ENCODE results near the gene OGT.
A peak's percentile ranks its signal among the peaks of the same experiment; 100 is the strongest.
"Not testable (repeated sequence)": the region's sequence is repeated elsewhere in the genome, so short reads cannot be mapped to it uniquely, and the experiment has no call there.

OGT gene

GRCh38 chrX:71546879-71547278, 14.0 kb downstream of the OGT start:
- DNase-seq (no peak), ATAC-seq (replicated peaks) (no peak)
- Mint-ChIP-seq H3K9me3 (no peaks in the 10 kb centered on the region), H3K27me3 (no peaks in the 10 kb centered on the region), H3K36me3 (peaks cover 10 to 19% of the 10 kb centered on the region in 2 donors), H3K4me3 (no peak overlapping the region), H3K27ac (no peak overlapping the region), H3K4me1 (peaks cover 8 to 21% of the 10 kb centered on the region in 2 donors)

- peaks cover 10 to 19% of the 10 kb centered on the region in 2 donors for H3K36me3 Mint-ChIP-seq
- H3K27ac Mint-ChIP-seq = no peak overlapping the region
- peaks cover 8 to 17% of the 10 kb centered on the region in 2 donors for H3K4me1 Mint-ChIP-seq
These were observed 14.4 kb downstream of the OGT start for GRCh38 chrX:71547339-71547738.

GRCh38 chrX:71549986-71550385, 17.1 kb downstream of the OGT start:
- Mint-ChIP-seq H3K4me1 (peaks cover 1 to 9% of the 10 kb centered on the region in 2 donors), H3K36me3 (peaks cover 6 to 9% of the 10 kb centered on the region in 2 donors), H3K4me3 (no peak overlapping the region), H3K27me3 (no peaks in the 10 kb centered on the region), H3K27ac (no peak overlapping the region), H3K9me3 (no peaks in the 10 kb centered on the region)
- ATAC-seq (replicated peaks) = no peak
- no peak for DNase-seq

More at GRCh38 chrX:71547339-71547738, 14.4 kb downstream of the OGT start:
- Mint-ChIP-seq H3K9me3 (no peaks in the 10 kb centered on the region), H3K27me3 (no peaks in the 10 kb centered on the region), H3K4me3 (no peak overlapping the region)
- DNase-seq = no peak
- ATAC-seq (replicated peaks) = no peak

DNA sequence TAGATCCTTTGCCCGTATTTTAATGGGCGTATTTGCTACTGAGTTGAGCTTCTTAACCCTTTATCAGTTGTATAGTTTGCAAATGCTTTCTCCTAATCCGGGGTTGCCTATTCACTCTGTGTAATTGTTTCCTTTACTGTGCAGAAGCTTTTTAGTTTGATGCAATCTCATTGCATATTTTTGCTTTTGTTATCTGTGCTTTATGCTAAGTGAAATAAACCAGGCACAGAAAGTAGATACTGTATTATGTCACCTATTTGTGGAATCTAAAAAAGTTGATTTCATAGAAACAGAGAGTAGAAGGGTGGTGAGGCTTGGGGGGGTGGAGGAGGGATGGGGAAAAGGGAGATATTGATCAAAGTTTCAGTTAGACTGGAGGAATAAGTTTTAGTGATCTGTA, 17.7 kb downstream of the OGT start:
- peaks cover 0 to 5% of the 10 kb centered on the region in 2 donors for H3K4me1 Mint-ChIP-seq
- H3K4me3 Mint-ChIP-seq = no peak overlapping the region
- H3K27ac Mint-ChIP-seq = no peak overlapping the region
- DNase-seq (no peak), ATAC-seq (replicated peaks) (no peak)
- peaks cover 7 to 10% of the 10 kb centered on the region in 2 donors for H3K36me3 Mint-ChIP-seq
- H3K27me3 Mint-ChIP-seq = no peaks in the 10 kb centered on the region
- H3K9me3 Mint-ChIP-seq = no peaks in the 10 kb centered on the region

DNA sequence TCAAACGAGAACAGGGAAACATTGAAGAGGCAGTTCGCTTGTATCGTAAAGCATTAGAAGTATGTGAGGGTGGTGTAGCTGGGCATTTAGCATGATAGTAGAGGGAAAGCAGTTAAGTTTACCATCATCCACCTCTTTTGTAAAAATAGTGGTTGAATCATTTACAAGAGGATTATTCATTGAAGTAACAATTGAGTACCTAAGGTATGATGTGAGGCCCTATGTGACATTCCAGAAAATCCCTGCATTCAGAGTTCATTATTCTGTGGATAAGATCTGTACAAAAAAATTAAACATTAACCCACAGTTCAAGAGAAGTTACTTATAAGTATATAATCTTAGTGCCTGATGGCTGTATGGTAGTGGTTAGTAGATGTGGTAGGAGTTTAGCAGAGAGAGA, 23.1 kb downstream of the OGT start:
- H3K27ac Mint-ChIP-seq = no peak overlapping the region
- DNase-seq (no peak), ATAC-seq (replicated peaks) (no peak)
- peaks cover 0 to 5% of the 10 kb centered on the region in 2 donors for H3K4me1 Mint-ChIP-seq
- H3K9me3 Mint-ChIP-seq = no peaks in the 10 kb centered on the region
- no peaks in the 10 kb centered on the region for H3K27me3 Mint-ChIP-seq
- peaks cover 12% of the 10 kb centered on the region in 2 donors for H3K36me3 Mint-ChIP-seq
- H3K4me3 Mint-ChIP-seq = no peak overlapping the region

DNA sequence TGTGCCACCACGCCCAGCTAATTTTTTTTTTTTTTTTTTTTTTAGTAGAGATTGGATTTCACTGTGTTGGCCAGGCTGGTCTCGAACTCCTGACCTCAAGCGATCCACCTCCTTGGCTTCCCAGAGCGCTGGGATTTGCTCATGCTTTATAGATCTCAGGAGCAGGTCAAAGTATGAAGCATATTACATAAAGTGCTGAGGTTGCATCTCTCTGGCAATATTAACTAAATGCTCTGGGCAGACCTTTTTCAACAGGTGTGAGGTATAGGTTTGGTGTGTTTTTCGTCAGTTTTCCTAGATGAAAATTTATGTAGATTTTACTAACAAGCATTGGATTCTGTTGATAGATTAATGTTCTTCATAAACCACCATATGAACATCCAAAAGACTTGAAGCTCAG, 26.0 kb downstream of the OGT start:
- Mint-ChIP-seq H3K4me3 (no peak overlapping the region), H3K27ac (no peak overlapping the region), H3K4me1 (no peaks in the 10 kb centered on the region), H3K9me3 (no peaks in the 10 kb centered on the region), H3K36me3 (peaks cover 20 to 22% of the 10 kb centered on the region in 2 donors), H3K27me3 (no peaks in the 10 kb centered on the region)
- DNase-seq (no peak), ATAC-seq (replicated peaks) (no peak)

DNA sequence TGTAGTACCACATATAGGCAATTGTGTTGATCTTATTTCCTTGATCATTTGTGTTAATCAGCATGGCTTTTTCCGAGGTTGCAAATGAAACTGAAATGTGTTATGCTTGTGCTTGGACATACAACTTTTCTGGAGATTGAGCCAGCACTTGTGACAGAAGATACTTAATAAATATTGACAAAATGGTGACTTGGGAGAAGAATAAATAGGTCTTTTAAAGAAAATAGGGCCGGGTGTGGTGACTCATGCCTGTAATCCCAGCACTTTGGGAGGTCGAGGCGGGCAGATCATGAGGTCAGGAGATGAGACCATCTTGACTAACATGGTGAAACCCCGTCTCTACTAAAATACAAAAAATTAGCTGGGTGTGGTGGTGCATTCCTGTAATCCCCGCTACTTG, 26.9 kb downstream of the OGT start:
- H3K4me1 Mint-ChIP-seq; H3K9me3 Mint-ChIP-seq; DNase-seq; H3K4me3 Mint-ChIP-seq; H3K27me3 Mint-ChIP-seq; ATAC-seq (replicated peaks): not testable (repeated sequence)
- peaks cover 22 to 24% of the 10 kb centered on the region in 2 donors for H3K36me3 Mint-ChIP-seq
- H3K27ac Mint-ChIP-seq = peak overlapping the region; percentile 51

GRCh38 chrX:71563921-71564320, 31.0 kb downstream of the OGT start:
- no peaks in the 10 kb centered on the region for H3K27me3 Mint-ChIP-seq
- H3K9me3 Mint-ChIP-seq = no peaks in the 10 kb centered on the region
- no peaks in the 10 kb centered on the region for H3K4me1 Mint-ChIP-seq
- no peak overlapping the region for H3K4me3 Mint-ChIP-seq
- no peak overlapping the region for H3K27ac Mint-ChIP-seq
- ATAC-seq (replicated peaks) = peak in 1 of 2 donors; percentile 18
- DNase-seq = no peak
- peaks cover 20 to 22% of the 10 kb centered on the region in 2 donors for H3K36me3 Mint-ChIP-seq

DNA sequence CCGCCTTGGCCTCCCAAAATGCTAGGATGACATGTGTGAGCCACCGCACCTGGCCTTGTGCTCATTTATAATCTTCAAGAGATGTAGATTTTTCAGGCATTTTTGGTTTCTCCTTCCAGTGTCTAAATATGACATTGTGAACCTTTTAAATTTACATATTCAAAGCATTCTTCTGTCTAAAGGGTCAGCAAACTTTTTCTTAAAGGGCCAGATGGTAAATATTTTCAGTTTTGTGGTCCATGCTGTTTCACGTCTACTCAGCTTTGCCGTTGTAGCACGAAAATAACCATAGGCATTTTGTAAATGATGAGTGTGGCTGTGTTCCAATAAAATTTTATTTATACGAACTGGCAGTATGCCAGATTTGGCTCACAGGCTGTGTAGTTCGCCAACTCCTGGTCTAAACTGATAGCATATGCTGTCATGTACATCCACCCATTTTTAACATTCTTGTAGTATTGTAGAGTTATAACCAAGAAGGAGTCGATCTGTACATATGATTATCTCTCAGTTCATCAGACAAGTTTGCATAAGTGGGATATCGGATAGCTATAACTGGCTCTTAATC, 32.7 kb downstream of the OGT start:
- no peak overlapping the region for H3K27ac Mint-ChIP-seq
- peaks cover 20 to 22% of the 10 kb centered on the region in 2 donors for H3K36me3 Mint-ChIP-seq
- no peaks in the 10 kb centered on the region for H3K9me3 Mint-ChIP-seq
- DNase-seq (no peak), ATAC-seq (replicated peaks) (no peak)
- H3K27me3 Mint-ChIP-seq = no peaks in the 10 kb centered on the region
- H3K4me1 Mint-ChIP-seq = no peaks in the 10 kb centered on the region
- H3K4me3 Mint-ChIP-seq = no peak overlapping the region

- not testable (repeated sequence) for H3K27ac Mint-ChIP-seq; H3K9me3 Mint-ChIP-seq; H3K4me3 Mint-ChIP-seq; H3K4me1 Mint-ChIP-seq; DNase-seq; ATAC-seq (replicated peaks); H3K27me3 Mint-ChIP-seq
- peaks cover 7 to 15% of the 10 kb centered on the region in 2 donors for H3K36me3 Mint-ChIP-seq
These were observed 38.5 kb downstream of the OGT start for GRCh38 chrX:71571390-71571789.

DNA sequence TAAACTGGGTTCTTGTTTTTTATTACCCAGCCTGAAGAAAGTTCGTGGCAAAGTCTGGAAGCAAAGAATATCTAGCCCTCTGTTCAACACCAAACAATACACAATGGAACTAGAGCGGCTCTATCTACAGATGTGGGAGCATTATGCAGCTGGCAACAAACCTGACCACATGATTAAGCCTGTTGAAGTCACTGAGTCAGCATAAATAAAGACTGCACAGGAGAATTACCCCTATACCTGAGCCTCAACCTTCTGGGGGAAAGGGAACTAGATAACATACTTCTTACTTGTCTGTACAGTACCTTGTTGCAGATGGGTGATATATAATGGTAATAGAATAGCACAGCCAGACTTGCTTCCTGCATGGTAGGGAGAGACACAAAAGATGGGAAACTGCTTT, 40.7 kb downstream of the OGT start:
- ATAC-seq (replicated peaks) (no peak), DNase-seq (no peak)
- Mint-ChIP-seq H3K36me3 (peaks cover 4 to 21% of the 10 kb centered on the region in 2 donors), H3K27ac (no peak overlapping the region), H3K4me1 (peaks cover 0 to 4% of the 10 kb centered on the region in 2 donors), H3K9me3 (no peaks in the 10 kb centered on the region), H3K27me3 (no peaks in the 10 kb centered on the region), H3K4me3 (no peak overlapping the region)

GRCh38 chrX:71577682-71578081, 44.8 kb downstream of the OGT start:
- no peak overlapping the region for H3K27ac Mint-ChIP-seq
- ATAC-seq (replicated peaks) (no peak), DNase-seq (no peak)
- H3K9me3 Mint-ChIP-seq = no peaks in the 10 kb centered on the region
- H3K4me3 Mint-ChIP-seq = no peak overlapping the region
- H3K36me3 Mint-ChIP-seq = peaks cover 12 to 30% of the 10 kb centered on the region in 2 donors
- H3K27me3 Mint-ChIP-seq = no peaks in the 10 kb centered on the region
- peaks cover 2 to 4% of the 10 kb centered on the region in 2 donors for H3K4me1 Mint-ChIP-seq

- Mint-ChIP-seq H3K9me3 (no peaks in the 10 kb centered on the region), H3K36me3 (peaks cover 12 to 26% of the 10 kb centered on the region in 2 donors), H3K27me3 (no peaks in the 10 kb centered on the region), H3K27ac (peak within 1 kb of the TSS; percentile 65), H3K4me1 (peaks cover 2 to 4% of the 10 kb centered on the region in 2 donors), H3K4me3 (no peak within 1 kb of the TSS)
- ATAC-seq (replicated peaks) (no peak), DNase-seq (no peak)
These were observed 45.6 kb downstream of the OGT start, which contains the start of gene GCNA for GRCh38 chrX:71578253-71579135. Gene GCNA (plus strand): TSS chrX:71578437. CDS start chrX:71580822, 2,385 bp downstream.

GRCh38 chrX:71579136-71579989, 46.5 kb downstream of the OGT start:
- peak overlapping the region in 1 of 2 donors; percentile 9 for H3K4me3 Mint-ChIP-seq
- H3K9me3 Mint-ChIP-seq = no peaks in the 10 kb centered on the region
- peaks cover 2 to 4% of the 10 kb centered on the region in 2 donors for H3K4me1 Mint-ChIP-seq
- DNase-seq = no peak
- H3K27ac Mint-ChIP-seq = peak overlapping the region; percentile 65
- peaks cover 12 to 23% of the 10 kb centered on the region in 2 donors for H3K36me3 Mint-ChIP-seq
- no peaks in the 10 kb centered on the region for H3K27me3 Mint-ChIP-seq
- no peak for ATAC-seq (replicated peaks)

All from stimulated activated naive B cell treated with anti-CD40 and anti-IgM and Interleukin-4, amounts not matched to agents 10 μg/mL and 1 μg/mL and 100 μg/mL, for 72 hours (primary cell).